ENCODE measurements around the gene HNRNPH3.

- TF ChIP-seq CTCF (IDR thresholded peaks at IDR 0.05) (no peak), POLR2A (IDR thresholded peaks at IDR 0.05) (no peak)
These were observed 47.5 kb upstream of the HNRNPH3 start for GRCh38 chr10:68284062-68285001.

All from body of pancreas (tissue), 4 donors.